Suprapubic skin (tissue), 4 donors: Measurements from ENCODE around the gene CAMTA1. TPM values are rescaled to one million over a fixed set of nuclear protein-coding genes. Genes with fewer than 3 reads are reported as not detected.
"Not testable (repeated sequence)": the region's sequence is repeated elsewhere in the genome, so short reads cannot be mapped to it uniquely, and the experiment has no call there.

Experiments used
- DNase-seq, 2 donors: peaks; one replicate each; pipeline ENCODE4 v3.0.0-alpha.2; 2019; ENCODE audit warnings: low spot score in 2 of 2
- H3K27ac ChIP-seq: fragments of 200-600 bp; sonication (generic); one replicate; pipeline ENCODE4 v1.5.1; 2019
- H3K27me3 ChIP-seq: fragments of 200-600 bp; sonication (generic); one replicate; pipeline ENCODE4 v1.5.1; 2019
- H3K36me3 ChIP-seq: fragments of 200-600 bp; sonication (generic); one replicate; pipeline ENCODE4 v1.5.1; 2019
- H3K4me1 ChIP-seq: fragments of 200-600 bp; sonication (generic); one replicate; pipeline ENCODE4 v1.5.1; 2019
- H3K4me3 ChIP-seq: fragments of 200-600 bp; sonication (generic); one replicate; pipeline ENCODE4 v1.5.1; 2019; ENCODE audit warnings: mild to moderate bottlenecking
- H3K9me3 ChIP-seq: fragments of 200-600 bp; sonication (generic); one replicate; pipeline ENCODE4 v1.5.1; 2019
- EP300 ChIP-seq: sonication (generic); formaldehyde crosslinking; IDR thresholded peaks from one replicate; pipeline ENCODE4 v1.6.1; 2017; ENCODE audit warnings: antibody characterized with exemption
- POLR2A ChIP-seq, 2 donors: fragments of 450-650 bp; IDR thresholded peaks; one replicate each; pipeline ENCODE4 v1.6.1; 2017; ENCODE audit warnings: antibody characterized with exemption in 2 of 2, mild to moderate bottlenecking in 2 of 2, moderate library complexity in 2 of 2
- POLR2AphosphoS5 ChIP-seq, 3 donors: sonication (generic); formaldehyde crosslinking; IDR thresholded peaks; one replicate each; pipeline ENCODE4 v1.6.1; 2017; ENCODE audit warnings: antibody characterized with exemption in 3 of 3
- WGBS: methylation state at CpG from one replicate; pipeline ENCODE4 v1.1.5; 2018; 5-methylcytosine and 5-hydroxymethylcytosine counted together
- total RNA-seq, 4 donors: library from RNA; depleted of rRNA; stranded (reverse); fragments of >200 nt; gene quantifications; one replicate each; pipeline ENCODE4 v1.1.0, GENCODE V29; 2016
- TF ChIP-seq, protein P1 (sequence below), 2 donors: fragments of 200-600 bp in 1 of 2; fragments of 450-650 bp in 1 of 2; sonication (generic) in 1 of 2; IDR thresholded peaks; one replicate each; pipeline ENCODE4 v1.5.1; 2016 to 2019; ENCODE audit warnings: antibody characterized with exemption in 2 of 2, mild to moderate bottlenecking in 1 of 2, moderate library complexity in 1 of 2

Gene CAMTA1
- total RNA-seq, 4 donors from 2014 or later: 40.4 to 54.1 (median 46.6) TPM

DNA sequence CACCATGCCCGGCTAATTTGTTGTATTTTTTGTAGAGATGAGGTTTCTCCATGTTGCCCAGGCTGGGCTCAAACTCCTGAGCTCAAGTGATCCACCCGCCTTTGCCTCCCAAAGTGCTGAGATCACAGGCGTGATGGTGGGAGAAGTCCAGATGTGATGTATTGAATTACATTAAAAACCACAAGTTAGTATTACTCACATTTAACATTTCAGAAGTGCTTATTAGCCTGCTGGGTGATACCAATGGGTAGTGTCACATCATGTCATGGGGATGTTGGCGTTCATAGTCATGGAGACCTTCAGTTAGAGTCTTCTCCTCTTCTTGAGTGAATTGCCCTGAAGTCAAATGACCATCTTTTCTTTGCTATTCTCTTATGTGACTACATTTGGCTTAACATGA, 922.3 kb downstream of the CAMTA1 start:
- Histone ChIP-seq H3K27ac (no peak overlapping the region), H3K9me3 (no peaks in the 10 kb centered on the region), H3K4me1 (peaks cover 21% of the 10 kb centered on the region), H3K27me3 (no peaks in the 10 kb centered on the region), H3K4me3 (no peak overlapping the region), H3K36me3 (no peaks in the 10 kb centered on the region)
- DNase-seq: no peak
- TF ChIP-seq POLR2AphosphoS5 (IDR thresholded peaks at IDR 0.05) (no peak), POLR2A (IDR thresholded peaks at IDR 0.05) (no peak), EP300 (no peak)
- TF ChIP-seq, protein P1, sequence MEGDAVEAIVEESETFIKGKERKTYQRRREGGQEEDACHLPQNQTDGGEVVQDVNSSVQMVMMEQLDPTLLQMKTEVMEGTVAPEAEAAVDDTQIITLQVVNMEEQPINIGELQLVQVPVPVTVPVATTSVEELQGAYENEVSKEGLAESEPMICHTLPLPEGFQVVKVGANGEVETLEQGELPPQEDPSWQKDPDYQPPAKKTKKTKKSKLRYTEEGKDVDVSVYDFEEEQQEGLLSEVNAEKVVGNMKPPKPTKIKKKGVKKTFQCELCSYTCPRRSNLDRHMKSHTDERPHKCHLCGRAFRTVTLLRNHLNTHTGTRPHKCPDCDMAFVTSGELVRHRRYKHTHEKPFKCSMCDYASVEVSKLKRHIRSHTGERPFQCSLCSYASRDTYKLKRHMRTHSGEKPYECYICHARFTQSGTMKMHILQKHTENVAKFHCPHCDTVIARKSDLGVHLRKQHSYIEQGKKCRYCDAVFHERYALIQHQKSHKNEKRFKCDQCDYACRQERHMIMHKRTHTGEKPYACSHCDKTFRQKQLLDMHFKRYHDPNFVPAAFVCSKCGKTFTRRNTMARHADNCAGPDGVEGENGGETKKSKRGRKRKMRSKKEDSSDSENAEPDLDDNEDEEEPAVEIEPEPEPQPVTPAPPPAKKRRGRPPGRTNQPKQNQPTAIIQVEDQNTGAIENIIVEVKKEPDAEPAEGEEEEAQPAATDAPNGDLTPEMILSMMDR (IDR thresholded peaks at IDR 0.05): no peak
- WGBS: 95% methylated on average over 4 of the region's 4 CpGs

- peaks cover 16% of the 10 kb centered on the region for H3K4me1 ChIP-seq
- not testable (repeated sequence) for H3K27ac ChIP-seq, H3K9me3 ChIP-seq, H3K4me3 ChIP-seq, H3K27me3 ChIP-seq, DNase-seq, H3K36me3 ChIP-seq
- 89% methylated on average over 4 of the region's 4 CpGs for WGBS
Measured at GRCh38 chr1:7708065-7708464, 922.8 kb downstream of the CAMTA1 start.

DNA sequence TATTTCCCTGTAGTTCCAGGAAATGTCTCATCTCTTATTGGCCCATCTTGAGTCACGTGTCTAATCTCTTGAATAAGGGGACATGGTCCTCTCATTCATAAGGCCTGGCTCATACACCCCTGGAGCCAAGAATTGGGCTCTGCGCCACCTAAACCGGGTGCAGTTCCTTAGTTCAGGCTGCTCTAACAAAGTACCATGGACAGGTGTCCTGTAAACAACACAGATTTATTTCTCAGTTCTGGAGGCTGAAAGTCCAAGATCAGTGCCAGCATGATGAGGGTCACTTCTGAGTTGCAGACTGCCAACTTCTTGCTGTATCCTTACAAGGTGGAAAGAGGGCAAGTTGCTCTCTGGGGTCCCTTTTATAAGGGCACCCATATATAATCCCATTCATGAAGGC, 925.6 kb downstream of the CAMTA1 start:
- Histone ChIP-seq H3K9me3 (no peaks in the 10 kb centered on the region), H3K36me3 (no peaks in the 10 kb centered on the region), H3K27ac (no peak overlapping the region), H3K4me1 (peaks cover 2% of the 10 kb centered on the region), H3K4me3 (no peak overlapping the region), H3K27me3 (no peaks in the 10 kb centered on the region)
- WGBS: 75% methylated on average over 3 of the region's 3 CpGs
- TF ChIP-seq POLR2A (IDR thresholded peaks at IDR 0.05) (no peak), POLR2AphosphoS5 (IDR thresholded peaks at IDR 0.05) (no peak), EP300 (no peak)
- TF ChIP-seq, protein P1 (IDR thresholded peaks at IDR 0.05): no peak
- no peak for DNase-seq

DNA sequence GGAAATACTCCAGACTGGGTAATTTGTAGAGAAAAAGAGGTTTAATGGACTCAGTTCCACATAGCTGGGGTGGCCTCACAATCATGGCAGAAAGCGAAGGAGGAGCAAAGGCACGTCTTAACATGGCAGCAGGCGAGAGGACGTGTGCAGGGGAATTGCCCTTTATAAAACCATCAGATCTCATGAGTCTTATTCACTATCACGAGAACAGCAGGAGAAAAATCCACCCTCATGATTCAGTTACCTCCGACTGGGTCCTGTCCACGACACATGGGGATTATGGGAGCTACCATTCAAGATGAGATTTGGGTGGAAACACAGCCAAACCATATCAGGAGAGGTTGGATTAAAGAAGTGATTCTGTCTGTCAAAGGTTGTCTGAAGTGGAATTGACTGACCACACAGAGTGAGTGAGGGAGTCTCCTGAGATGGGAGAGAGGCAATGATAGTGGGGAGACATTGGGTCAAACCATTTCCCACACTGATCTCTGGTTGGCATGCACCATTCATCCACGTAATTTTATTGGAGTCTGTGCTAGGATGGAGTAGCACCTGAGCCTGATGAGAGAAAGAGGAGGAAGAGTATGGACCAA, 927.6 kb downstream of the CAMTA1 start:
- Histone ChIP-seq H3K9me3 (no peaks in the 10 kb centered on the region), H3K36me3 (no peaks in the 10 kb centered on the region), H3K4me3 (no peak overlapping the region), H3K27me3 (no peaks in the 10 kb centered on the region), H3K4me1 (no peaks in the 10 kb centered on the region), H3K27ac (no peak overlapping the region)
- TF ChIP-seq POLR2AphosphoS5 (IDR thresholded peaks at IDR 0.05): no peak
- TF ChIP-seq EP300: no peak
- TF ChIP-seq, protein P1 (IDR thresholded peaks at IDR 0.05): no peak
- no peak for TF ChIP-seq POLR2A (IDR thresholded peaks at IDR 0.05)
- WGBS: 81% methylated on average over 8 of the region's 8 CpGs
- DNase-seq: no peak

DNA sequence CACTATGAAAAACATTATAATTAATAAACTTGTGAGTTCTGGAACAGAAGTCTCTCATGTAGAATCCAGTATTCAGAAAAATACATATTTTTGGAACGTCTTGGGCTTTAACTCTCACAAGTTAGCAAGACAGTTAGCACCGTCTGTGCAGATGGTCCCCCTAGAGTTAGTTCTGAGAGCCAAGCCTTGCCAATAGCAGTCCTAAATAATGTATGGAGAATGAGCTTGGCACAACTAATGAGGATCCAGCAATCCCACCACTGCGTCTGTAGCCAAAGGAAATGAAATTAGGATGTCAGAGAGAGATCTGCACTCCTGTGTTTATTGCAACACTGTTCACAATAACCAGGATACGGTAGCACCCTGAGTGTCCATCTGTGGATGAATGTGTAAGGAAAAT, 931.3 kb downstream of the CAMTA1 start:
- Histone ChIP-seq H3K27me3 (no peaks in the 10 kb centered on the region), H3K27ac (no peak overlapping the region), H3K4me3 (no peak overlapping the region), H3K36me3 (no peaks in the 10 kb centered on the region), H3K9me3 (no peaks in the 10 kb centered on the region), H3K4me1 (no peaks in the 10 kb centered on the region)
- DNase-seq: no peak
- TF ChIP-seq POLR2A (IDR thresholded peaks at IDR 0.05) (no peak), POLR2AphosphoS5 (IDR thresholded peaks at IDR 0.05) (no peak), EP300 (no peak)
- TF ChIP-seq, protein P1 (IDR thresholded peaks at IDR 0.05): no peak
- WGBS: 83% methylated on average over 4 of the region's 4 CpGs
